ENCODE measurements around the gene AKAP13. TPM values are rescaled to one million over a fixed set of nuclear protein-coding genes. Genes with fewer than 3 reads are reported as not detected.
A peak's percentile ranks its signal among the peaks of the same experiment; 100 is the strongest.

The AKAP13 gene
- total RNA-seq, 2 experiments from 2014 or later = 282 to 304 TPM

- Mint-ChIP-seq H3K27me3 (no peaks in the 10 kb centered on the region), H3K9me3 (no peaks in the 10 kb centered on the region), H3K27ac (no peak overlapping the region), H3K4me3 (no peak overlapping the region), H3K36me3 (ENCODE audit: low read depth) (peaks cover 11% of the 10 kb centered on the region), H3K4me1 (ENCODE audit: low read depth) (peaks cover 24% of the 10 kb centered on the region)
- H3K27me3 ChIP-seq (ENCODE audit: control insufficient read depth in 1 of 2, insufficient read depth in 2 of 2, low read length in 2 of 2) = no peaks in the 10 kb centered on the region
- ChIA-PET POLR2A (interaction anchor here (1.2 kb wide), 1 partner anchor 48 kb away, joined by 3 read pairs; no protein-coding TSS in a partner anchor), CTCF (interaction anchor here (0.8 kb wide), 1 partner anchor 18 kb away, joined by 3 read pairs; no protein-coding TSS in a partner anchor)
- no peaks in the 10 kb centered on the region for H3K36me3 ChIP-seq (ENCODE audit: insufficient read depth, low read length)
- no peaks in the 10 kb centered on the region for H3K9me3 ChIP-seq (ENCODE audit: control insufficient read depth in 1 of 2, insufficient read depth in 1 of 2, low read length in 2 of 2)
- intact Hi-C loops (cut with DNase I, micrococcal nuclease) = loop anchor here in 1 of 2 experiments (2.0 to 10.0 kb wide), 2 partner anchors 47 to 403 kb away; no protein-coding TSS in a partner anchor
- DNase-seq = no peak
- H3K27ac ChIP-seq (ENCODE audit: low read depth in 1 of 2, low read length in 2 of 2) = no peak overlapping the region
- no peak for ATAC-seq (ENCODE audit: poor library complexity)
- H3K4me3 ChIP-seq (ENCODE audit: low read length) = no peak overlapping the region
- peaks cover 24% of the 10 kb centered on the region for H3K4me1 ChIP-seq (ENCODE audit: insufficient read depth, low read length)
- no peak for TF ChIP-seq CTCF (IDR thresholded peaks at IDR 0.05)
Measured at GRCh38 chr15:85377986-85378385, 2.4 kb upstream of the AKAP13 start.

GRCh38 chr15:85379403-85380131 is 836 bp upstream of the AKAP13 start:
- no peaks in the 10 kb centered on the region for H3K27me3 ChIP-seq (ENCODE audit: control insufficient read depth in 1 of 2, insufficient read depth in 2 of 2, low read length in 2 of 2)
- Mint-ChIP-seq H3K9me3 (no peaks in the 10 kb centered on the region), H3K4me1 (ENCODE audit: low read depth) (peaks cover 38% of the 10 kb centered on the region), H3K36me3 (ENCODE audit: low read depth) (peaks cover 11% of the 10 kb centered on the region), H3K27me3 (no peaks in the 10 kb centered on the region), H3K4me3 (peak overlapping the region; percentile 92), H3K27ac (peak overlapping the region; percentile 88)
- ATAC-seq (ENCODE audit: poor library complexity) = peak; percentile 9
- H3K4me3 ChIP-seq (ENCODE audit: low read length) = peak overlapping the region; percentile 67
- intact Hi-C loops (cut with DNase I, micrococcal nuclease) = loop anchor here (2.0 to 10.0 kb wide), 4 partner anchors 33 to 405 kb away; no protein-coding TSS in a partner anchor
- ChIA-PET CTCF (interaction anchor here (0.7 to 1.9 kb wide), 4 partner anchors 10 to 807 kb away, joined by 3 to 11 read pairs (median 4); no protein-coding TSS in a partner anchor), POLR2A (interaction anchor here (0.7 to 3.6 kb wide), 19 partner anchors 9 to 725 kb away, joined by 3 to 70 read pairs (median 6); partner anchors contain the start of gene WDR73)
- H3K9me3 ChIP-seq (ENCODE audit: control insufficient read depth in 1 of 2, insufficient read depth in 1 of 2, low read length in 2 of 2) = no peaks in the 10 kb centered on the region
- no peaks in the 10 kb centered on the region for H3K36me3 ChIP-seq (ENCODE audit: insufficient read depth, low read length)
- TF ChIP-seq CTCF (IDR thresholded peaks at IDR 0.05) = no peak
- peak overlapping the region; percentile 63 to 74 for H3K27ac ChIP-seq (ENCODE audit: low read depth in 1 of 2, low read length in 2 of 2)
- DNase-seq = peak; percentile 12 to 85 (median 32)
- H3K4me1 ChIP-seq (ENCODE audit: insufficient read depth, low read length) = peaks cover 33% of the 10 kb centered on the region

- Histone ChIP-seq H3K27me3 (ENCODE audit: control insufficient read depth in 1 of 2, insufficient read depth in 2 of 2, low read length in 2 of 2) (no peaks in the 10 kb centered on the region), H3K4me1 (ENCODE audit: insufficient read depth, low read length) (peaks cover 36% of the 10 kb centered on the region), H3K4me3 (ENCODE audit: low read length) (peak overlapping the region; percentile 67), H3K27ac (ENCODE audit: low read depth in 1 of 2, low read length in 2 of 2) (peak overlapping the region; percentile 42 to 67), H3K36me3 (ENCODE audit: insufficient read depth, low read length) (no peaks in the 10 kb centered on the region), H3K9me3 (ENCODE audit: control insufficient read depth in 1 of 2, insufficient read depth in 1 of 2, low read length in 2 of 2) (no peaks in the 10 kb centered on the region)
- CTCF ChIA-PET = interaction anchor here (0.9 to 2.0 kb wide), 6 partner anchors 33 to 85 kb away, joined by 3 to 11 read pairs (median 5); no protein-coding TSS in a partner anchor
- intact Hi-C loops (cut with DNase I, micrococcal nuclease) = loop anchor here (2.0 to 10.0 kb wide), 3 partner anchors 32 to 324 kb away; no protein-coding TSS in a partner anchor
- Mint-ChIP-seq H3K4me1 (ENCODE audit: low read depth) (peaks cover 52% of the 10 kb centered on the region), H3K9me3 (no peaks in the 10 kb centered on the region), H3K36me3 (ENCODE audit: low read depth) (peaks cover 11% of the 10 kb centered on the region), H3K27me3 (no peaks in the 10 kb centered on the region), H3K27ac (peak overlapping the region; percentile 88), H3K4me3 (peak overlapping the region; percentile 92)
- peak; percentile 28 for ATAC-seq (ENCODE audit: poor library complexity)
- DNase-seq = peak; percentile 23 to 84 (median 45)
- POLR2A ChIA-PET = interaction anchor here (0.7 to 3.6 kb wide), 15 partner anchors 8 to 326 kb away, joined by 3 to 70 read pairs (median 6); no protein-coding TSS in a partner anchor
- no peak for TF ChIP-seq CTCF (IDR thresholded peaks at IDR 0.05)
Measured at GRCh38 chr15:85380812-85381642, 624 bp downstream of the AKAP13 start.
